Raji (cell line): ENCODE data around the gene CARS2.

Experiments used
- POLR2A ChIP-seq: IDR thresholded peaks from 2 replicates; pipeline ENCODE4 v1.6.1; 2011; ENCODE audit warnings: low read depth, low read length, control low read depth; ENCODE audit not compliant: insufficient read depth

Gene CARS2

DNA sequence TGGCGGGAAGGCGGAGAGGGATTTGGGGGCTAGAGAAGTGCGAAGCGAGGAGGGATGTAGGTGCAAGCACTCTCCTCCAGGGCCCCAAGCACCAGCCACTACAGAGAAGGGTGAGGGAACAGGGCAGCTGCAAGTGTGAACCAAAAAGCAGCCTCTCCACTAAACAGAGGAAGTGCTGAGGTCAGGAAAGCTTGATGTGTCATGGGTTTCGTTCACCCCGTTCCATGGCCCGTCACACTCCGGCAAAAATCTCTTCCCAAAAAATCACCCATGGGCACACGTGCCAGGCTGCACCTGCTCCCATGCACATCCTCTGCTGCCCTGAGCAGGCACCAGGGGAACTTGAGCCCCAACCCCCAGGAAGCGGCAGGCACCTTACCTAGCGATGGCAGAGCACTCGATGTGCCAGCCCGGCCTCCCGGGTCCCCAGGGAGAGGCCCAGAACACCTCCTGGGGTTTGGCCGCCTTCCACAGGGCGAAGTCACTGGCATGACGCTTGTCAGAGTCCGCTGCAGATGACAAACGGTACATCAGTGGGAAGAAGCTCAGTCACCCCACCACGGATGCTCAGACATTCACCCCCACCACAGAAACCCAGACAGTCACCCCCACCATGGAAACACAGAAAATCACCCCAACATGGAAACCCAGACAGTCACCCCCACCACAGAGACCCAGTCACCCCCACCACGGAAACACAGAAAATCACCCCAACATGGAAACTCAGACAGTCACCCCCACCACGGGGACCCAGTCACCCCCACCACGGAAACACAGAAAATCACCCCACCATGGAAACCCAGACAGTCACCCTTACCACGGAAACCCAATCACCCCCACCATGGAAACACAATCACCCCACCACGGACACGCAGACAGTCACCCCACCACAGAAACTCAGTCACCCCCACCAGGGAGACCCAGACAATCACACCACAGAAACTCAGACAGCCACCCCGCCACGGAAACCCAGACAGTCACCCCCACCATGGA is 29.0 kb downstream of the CARS2 start:
- no peak for TF ChIP-seq POLR2A

DNA sequence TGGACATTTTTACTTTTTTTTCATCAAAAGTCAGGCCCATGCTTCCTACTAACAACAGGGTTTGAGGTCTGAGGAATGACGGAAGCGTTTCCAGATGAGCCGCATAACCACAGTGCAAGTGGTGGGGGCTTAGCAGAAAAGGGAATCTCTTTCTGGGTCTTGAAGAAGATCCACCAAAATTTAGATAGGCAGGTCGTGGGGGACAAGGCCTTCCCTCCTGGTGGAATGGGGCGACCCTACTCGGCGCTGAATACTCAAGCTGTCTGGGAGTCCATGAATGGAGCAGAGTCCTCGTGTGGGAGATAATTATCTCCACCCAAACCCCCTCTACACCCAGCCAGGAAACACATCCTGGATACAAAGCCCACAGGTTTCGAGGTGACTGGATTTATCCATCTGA is 36.9 kb downstream of the CARS2 start:
- TF ChIP-seq POLR2A, result no peak

DNA sequence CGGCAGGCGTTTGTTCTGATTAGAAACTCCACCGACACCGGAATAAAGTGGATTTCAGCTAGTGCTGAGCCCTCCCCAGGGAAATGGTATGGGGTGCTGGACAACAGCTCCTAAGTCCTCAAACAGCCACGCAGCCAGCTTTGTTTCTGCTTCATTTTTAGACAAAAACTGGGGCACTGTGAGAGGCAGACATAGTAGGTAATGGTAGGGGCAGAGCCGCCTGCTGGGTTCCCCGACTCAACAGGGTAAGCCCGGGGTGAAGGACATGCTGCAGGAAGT is 39.7 kb downstream of the CARS2 start:
- TF ChIP-seq POLR2A, result no peak

DNA sequence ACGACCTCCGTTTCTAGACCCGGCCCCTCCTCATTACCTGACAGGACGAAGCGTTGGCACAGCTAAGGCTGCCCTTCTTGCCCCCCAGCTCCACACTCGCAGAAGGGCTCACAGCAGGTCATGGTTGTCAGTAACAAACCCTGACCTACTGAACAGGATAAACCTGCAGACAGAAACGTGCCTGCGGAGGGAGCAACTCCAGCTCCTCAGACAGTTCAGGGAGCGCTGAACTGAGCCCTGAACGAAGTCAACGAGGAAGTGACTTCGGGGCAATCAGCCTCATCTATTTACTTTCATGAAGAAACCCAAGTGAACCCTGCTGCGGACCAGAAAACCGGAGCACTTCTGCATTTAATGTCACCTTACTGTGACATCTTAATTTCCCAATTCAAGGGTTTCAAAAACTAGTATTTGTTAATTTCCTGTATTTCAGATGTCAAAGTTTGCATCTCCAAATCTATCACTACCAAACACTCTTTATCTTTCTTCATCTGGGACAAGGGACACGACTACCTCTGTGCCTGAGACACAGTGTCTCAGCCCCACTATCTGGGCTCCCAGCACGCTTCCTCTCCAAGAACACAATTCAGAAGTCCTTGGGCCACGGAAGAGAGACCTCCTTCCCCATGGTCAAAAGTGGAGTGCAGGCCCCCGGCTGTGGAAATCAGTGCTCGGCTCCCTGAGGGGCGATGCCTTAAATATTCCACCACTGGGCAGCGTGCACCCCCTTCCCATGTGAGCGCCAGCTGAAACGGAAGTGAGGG is 40.2 kb downstream of the CARS2 start:
- no peak for TF ChIP-seq POLR2A

DNA sequence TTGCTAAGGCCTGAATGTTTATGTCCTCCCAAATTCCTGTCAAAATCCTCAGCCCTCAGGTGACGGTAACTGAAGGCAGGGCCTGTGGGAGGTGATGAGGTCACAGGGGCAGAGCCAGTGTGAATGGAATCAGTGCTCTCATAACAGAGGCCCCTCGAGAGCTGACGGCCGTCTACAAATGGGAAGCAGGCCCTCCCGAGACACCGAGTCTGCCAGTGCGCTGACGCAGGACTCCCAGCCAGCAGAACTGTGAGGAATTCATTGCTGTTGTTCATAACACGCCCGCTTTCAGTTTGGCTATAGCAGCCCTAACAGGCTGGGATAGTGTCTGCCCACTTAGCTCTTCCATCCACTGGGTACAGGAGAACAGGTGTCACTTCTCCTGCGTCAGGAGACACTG is 41.2 kb downstream of the CARS2 start:
- TF ChIP-seq POLR2A, result no peak

DNA sequence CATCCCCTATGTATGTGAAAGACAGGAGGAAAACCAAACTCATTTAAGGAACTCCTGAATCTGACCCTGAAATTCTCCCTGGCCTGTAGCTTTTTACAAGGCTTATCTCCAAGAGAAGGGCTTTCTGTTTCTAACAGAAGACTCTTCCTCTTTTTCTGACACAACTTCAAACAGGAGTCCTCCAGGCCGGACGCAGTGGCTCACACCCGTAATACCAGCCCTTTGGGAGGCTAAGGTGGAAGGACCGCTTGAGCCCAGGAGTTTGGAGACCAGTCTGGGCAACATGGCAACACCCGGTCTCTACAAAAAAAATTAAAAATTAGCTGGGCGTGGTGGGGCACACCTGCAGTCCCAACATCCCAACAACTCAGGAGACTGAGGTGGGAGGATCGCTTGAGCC is 41.9 kb downstream of the CARS2 start:
- no peak for TF ChIP-seq POLR2A

DNA sequence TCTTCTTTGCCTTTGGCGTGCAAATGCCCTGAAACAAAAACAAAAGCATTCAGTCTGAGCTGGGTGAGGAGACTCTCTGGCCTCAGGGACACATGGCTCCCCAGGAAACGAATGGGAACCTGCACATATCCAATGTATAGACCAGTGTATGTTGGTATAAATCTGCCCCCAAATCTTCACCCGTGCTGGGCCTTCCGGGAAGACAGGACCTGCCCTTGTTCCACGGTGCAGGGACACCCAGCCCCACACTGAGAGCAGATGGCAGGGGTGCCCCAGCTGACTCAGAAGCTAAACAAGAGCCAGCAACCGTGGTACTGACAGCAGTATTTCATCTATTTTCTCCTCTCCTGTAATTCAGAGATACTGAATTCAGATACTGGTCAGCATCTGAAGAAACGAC is 42.4 kb downstream of the CARS2 start:
- TF ChIP-seq POLR2A, result no peak

DNA sequence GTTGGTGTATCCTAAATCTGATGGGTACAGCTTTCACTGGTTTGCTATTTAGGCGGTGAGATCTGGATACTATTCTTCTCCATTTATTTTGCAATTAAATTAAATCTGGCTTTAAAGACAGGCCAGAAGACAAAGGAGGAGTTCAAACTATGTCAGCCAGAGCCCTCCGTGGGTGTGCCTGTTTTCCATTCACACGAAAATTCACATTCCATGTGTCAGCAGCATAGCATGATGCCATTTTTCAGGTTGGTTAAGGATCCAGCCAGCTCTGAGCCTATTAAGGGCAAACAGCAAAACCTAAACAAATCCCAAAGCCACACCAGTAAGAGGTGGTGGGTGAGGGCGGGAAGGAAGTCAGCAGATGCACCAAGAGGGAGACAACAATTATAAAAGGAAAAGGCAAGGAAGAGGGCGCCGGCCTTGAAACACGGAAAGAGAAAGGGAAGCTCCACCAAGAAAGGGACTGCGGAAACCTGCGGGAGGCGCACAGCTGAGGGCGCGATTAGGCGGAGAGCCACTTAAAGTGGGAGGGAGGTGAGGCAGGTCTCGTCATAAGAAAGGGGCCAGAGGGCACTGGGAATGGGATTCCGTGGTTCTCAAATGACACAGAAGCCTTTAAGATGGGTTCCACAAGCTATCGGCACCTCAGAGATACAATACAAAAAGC is 43.0 kb downstream of the CARS2 start:
- TF ChIP-seq POLR2A, result no peak

DNA sequence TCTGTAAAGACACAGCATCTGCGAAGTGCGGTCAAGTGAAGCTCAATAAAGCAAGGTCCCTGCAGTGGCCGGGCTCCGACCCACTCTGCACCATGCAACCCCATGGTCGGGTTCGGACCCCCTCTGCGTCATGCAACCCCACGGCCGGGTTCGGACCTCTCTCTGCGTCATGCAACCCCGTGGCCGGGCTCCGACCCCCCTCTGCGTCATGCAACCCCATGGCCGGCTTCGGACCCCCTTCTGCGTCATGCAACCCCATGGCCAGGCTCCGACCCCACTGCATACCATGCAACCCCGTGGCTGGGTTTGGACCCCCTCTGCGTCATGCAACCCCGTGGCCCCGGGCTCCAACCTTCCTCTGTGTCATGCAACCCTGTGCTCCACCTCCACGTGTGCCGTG is 43.8 kb downstream of the CARS2 start:
- TF ChIP-seq POLR2A, result no peak

DNA sequence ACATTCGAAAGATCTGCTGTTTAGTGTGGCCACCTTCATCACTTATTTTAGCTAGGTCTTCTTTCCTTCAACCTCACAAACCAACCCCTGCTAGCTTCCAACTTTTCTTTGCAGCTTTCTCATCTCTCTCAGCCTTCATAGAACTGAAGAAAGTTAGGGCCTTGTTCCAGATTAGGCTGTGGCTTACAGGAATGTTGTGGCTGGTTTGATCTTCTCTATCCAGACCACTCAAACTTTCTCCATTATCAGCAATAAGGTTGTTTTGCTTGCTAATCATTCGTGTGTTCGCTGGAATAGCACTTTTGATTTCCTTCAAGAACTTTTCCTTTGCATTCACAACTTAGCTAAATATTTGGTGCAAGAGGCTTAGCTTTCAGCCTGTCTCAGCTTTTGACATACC is 44.7 kb downstream of the CARS2 start:
- no peak for TF ChIP-seq POLR2A

DNA sequence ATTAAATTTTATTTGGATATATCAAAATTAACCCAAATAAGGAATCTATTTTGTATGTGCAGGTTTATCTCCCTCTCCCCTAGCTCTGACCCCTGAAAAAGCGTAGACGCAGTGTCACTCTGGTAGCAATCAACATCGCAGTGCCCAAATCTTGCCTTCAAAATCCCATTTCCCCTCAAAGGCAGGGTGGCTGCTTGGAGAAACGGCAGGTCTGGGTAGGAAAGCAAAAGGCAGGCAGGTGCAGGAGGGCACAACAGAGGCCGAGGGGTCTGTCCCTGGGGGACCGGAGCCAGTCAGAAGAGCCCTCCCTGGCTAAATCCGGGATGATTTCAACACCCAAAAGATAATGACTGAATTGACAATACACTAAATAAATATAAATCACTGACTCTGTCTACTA is 48.7 kb downstream of the CARS2 start:
- TF ChIP-seq POLR2A, result no peak

DNA sequence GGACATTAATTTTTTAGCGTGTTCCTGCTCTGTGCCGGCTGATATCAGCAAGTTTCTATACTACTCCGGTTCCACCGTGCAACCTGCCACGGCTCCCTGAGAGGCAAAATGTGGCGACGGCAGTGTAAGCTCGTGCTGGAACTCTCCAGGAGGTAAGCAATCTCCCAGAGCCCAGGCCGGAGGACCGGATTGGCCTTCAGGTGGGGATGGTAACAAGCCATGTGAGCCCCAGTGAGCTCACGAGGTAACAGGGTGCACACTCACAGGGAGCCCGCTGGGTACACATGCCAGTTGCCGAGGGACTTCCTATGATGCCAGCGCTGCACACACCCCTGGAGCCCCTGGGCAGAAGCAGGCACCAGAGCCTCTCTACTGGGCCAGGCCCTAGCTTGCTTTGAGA is 52.1 kb downstream of the CARS2 start:
- no peak for TF ChIP-seq POLR2A

DNA sequence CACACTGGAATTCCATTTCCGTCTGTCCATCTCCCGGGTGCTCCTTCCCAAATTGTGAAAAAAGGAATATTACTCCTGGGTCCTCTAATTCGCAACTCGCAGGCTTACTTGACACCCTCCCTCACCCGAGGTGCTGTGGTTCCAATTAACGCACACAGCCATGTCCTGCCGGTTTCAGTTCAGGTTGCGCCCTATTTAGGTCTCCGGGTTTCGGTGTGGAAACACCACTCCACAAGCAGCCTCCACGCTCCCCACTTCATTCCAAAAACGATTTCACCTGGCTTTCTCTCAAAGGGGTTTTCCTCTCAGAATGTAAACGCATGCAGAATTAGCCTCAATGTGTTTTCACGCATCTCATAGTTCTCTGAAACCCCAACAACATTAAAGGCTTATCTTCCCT is 52.6 kb downstream of the CARS2 start:
- no peak for TF ChIP-seq POLR2A

DNA sequence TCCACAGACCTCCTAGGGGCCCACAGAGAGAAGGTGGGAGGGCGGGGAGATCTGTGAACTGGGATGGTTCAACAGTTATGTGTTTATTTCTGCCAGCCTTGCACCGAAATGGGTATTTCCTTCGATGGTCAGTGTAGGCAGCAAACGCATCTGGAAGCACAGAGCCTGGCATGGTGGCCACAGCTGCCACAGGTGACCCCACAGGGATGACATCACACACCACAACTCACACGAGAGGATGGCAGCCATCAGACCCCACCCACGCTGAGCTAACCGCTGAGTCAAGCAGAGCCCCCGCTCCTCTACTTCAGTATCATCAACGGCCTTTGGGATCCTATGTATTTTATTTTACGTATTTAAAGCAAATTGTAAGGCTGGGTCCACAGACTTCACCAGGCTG is 53.2 kb downstream of the CARS2 start:
- TF ChIP-seq POLR2A, result no peak

DNA sequence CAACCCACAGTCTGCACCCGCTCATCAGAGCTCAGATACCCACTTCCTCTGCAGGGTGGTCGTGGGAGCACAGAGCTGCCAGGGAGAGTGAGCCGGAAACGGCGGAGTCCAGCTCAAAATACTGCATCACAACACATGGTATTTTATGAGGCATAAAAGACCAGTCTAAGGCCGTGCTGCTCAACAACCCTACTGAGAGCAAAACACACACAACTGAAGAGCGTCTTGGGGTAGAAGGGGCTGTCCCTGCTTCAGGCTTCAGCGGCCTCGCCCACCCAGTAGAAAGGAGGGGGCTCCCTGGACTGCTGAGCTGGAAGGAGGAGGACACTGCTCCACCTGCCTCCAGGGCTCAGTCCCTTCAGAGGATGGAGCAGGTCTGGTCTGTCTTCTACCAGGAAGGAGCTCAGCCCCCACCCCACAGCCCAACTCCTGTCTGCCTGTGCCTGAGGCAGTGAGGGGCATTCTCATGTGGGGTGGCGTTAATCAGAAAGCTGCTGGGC is 53.6 kb downstream of the CARS2 start:
- no peak for TF ChIP-seq POLR2A

DNA sequence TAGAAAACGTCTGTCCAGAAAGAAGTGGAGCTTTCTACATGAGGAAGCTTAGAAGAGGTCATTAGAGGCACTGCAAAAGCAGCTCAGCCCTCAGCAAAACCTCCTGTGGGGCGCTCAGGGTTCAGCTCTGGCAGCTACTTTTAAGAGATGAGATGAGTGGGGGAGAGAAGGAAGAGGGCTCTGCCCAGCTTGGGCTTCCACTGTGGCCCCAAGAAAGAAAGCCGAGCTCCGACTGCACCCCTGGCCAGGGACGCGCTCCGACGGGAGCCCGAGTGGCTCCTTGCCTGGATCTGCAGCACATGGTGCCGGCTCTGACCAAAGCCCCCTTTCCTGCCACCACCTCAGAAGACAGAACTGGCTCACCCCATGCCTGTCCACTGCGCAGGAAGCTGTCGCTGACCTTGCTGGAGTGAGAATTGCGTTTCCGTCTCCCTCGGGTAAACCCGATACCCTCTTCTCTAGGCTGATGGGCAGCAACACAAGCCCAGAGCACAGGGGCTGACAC is 54.1 kb downstream of the CARS2 start:
- no peak for TF ChIP-seq POLR2A

DNA sequence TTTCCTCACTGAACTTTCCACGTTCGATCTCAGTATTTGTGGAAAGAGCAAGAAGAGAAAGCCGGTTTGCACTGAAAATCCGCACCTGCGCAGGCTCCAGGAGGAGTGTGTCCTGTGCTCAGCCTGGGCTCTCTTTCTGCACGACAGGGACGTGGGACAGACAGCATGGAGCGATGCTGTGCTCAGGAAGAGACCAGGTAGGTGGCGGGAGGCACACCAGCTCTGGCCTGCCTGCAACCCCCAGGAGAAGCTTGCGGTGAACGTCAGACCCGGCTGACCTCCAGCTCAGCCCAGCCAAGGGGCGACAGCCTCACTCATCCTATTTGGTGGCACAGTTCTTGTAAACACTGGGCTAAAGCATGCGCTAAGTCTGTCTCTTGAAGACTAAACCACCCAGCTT is 54.6 kb downstream of the CARS2 start:
- TF ChIP-seq POLR2A, result no peak
